ENCODE data around the gene MRPL19. TPM values are rescaled to one million over a fixed set of nuclear protein-coding genes. Genes with fewer than 3 reads are reported as not detected.
"Not testable (repeated sequence)": the region's sequence is repeated elsewhere in the genome, so short reads cannot be mapped to it uniquely, and the experiment has no call there.

Gene MRPL19
- total RNA-seq, 1 experiment from 2014 or later = 50.2 TPM

- H3K4me1 ChIP-seq (ENCODE audit: control insufficient read depth, insufficient read depth, low read length) = no peaks in the 10 kb centered on the region
- DNase-seq (ENCODE audit: low read depth, low spot score) (no peak), ATAC-seq (no peak)
- intact Hi-C loops (cut with micrococcal nuclease; ENCODE audit: unreplicated experiment) = no loop called here
- in situ Hi-C loops (cut with HindIII; ENCODE audit: low pct_unique_long_range_greater_than_20kb, low sequenced_read_pairs) = no loop called here
- no peak overlapping the region for H3K27ac ChIP-seq (ENCODE audit: low read length)
- CTCF ChIA-PET = no interaction called here
- no TSS peak for BruUV-seq (replicated peaks)
- H3K9me3 ChIP-seq (ENCODE audit: control insufficient read depth, insufficient read depth, low read depth, low read length) = no peaks in the 10 kb centered on the region
- POLR2A ChIA-PET = no interaction called here
- TF ChIP-seq POLR2AphosphoS5 (IDR thresholded peaks at IDR 0.05; ENCODE audit: low read depth, low read length) = no peak
- no peak for TF ChIP-seq SIN3A (IDR thresholded peaks at IDR 0.05; ENCODE audit: borderline replicate concordance, insufficient read depth, low read depth, low read length)
- no peak for TF ChIP-seq CTCF (IDR thresholded peaks at IDR 0.05)
- TF ChIP-seq TCF7L2 (IDR thresholded peaks at IDR 0.05; ENCODE audit: low read depth, low read length) = no peak
- TF ChIP-seq REST (IDR thresholded peaks at IDR 0.05; ENCODE audit: insufficient read depth in 1 of 2, low read depth in 2 of 2, low read length in 1 of 2) = no peak
- H3K27me3 ChIP-seq (ENCODE audit: control insufficient read depth, insufficient read depth, low read length) = no peaks in the 10 kb centered on the region
- H3K36me3 ChIP-seq (ENCODE audit: control insufficient read depth, insufficient read depth, low read length) = no peaks in the 10 kb centered on the region
- no peak overlapping the region for H3K4me3 ChIP-seq (ENCODE audit: low read depth in 2 of 2, low read length in 2 of 2)
These were observed 33.8 kb downstream of the MRPL19 start for GRCh38 chr2:75680402-75680801.

GRCh38 chr2:75683430-75683829 lies 36.8 kb downstream of the MRPL19 start:
- ATAC-seq; POLR2A ChIA-PET; H3K4me3 ChIP-seq (ENCODE audit: low read depth in 2 of 2, low read length in 2 of 2); H3K27me3 ChIP-seq (ENCODE audit: control insufficient read depth, insufficient read depth, low read length); H3K9me3 ChIP-seq (ENCODE audit: control insufficient read depth, insufficient read depth, low read depth, low read length); H3K36me3 ChIP-seq (ENCODE audit: control insufficient read depth, insufficient read depth, low read length); DNase-seq (ENCODE audit: low read depth, low spot score); CTCF ChIA-PET; BruUV-seq (replicated peaks); H3K27ac ChIP-seq (ENCODE audit: low read length); H3K4me1 ChIP-seq (ENCODE audit: control insufficient read depth, insufficient read depth, low read length); intact Hi-C loops (cut with micrococcal nuclease; ENCODE audit: unreplicated experiment); in situ Hi-C loops (cut with HindIII; ENCODE audit: low pct_unique_long_range_greater_than_20kb, low sequenced_read_pairs): not testable (repeated sequence)

- Histone ChIP-seq H3K36me3 (ENCODE audit: control insufficient read depth, insufficient read depth, low read length) (peaks cover 25% of the 10 kb centered on the region), H3K4me3 (ENCODE audit: low read depth in 2 of 2, low read length in 2 of 2) (no peak overlapping the region), H3K9me3 (ENCODE audit: control insufficient read depth, insufficient read depth, low read depth, low read length) (no peaks in the 10 kb centered on the region), H3K27ac (ENCODE audit: low read length) (no peak overlapping the region), H3K27me3 (ENCODE audit: control insufficient read depth, insufficient read depth, low read length) (no peaks in the 10 kb centered on the region), H3K4me1 (ENCODE audit: control insufficient read depth, insufficient read depth, low read length) (no peaks in the 10 kb centered on the region)
- TF ChIP-seq REST (IDR thresholded peaks at IDR 0.05; ENCODE audit: insufficient read depth in 1 of 2, low read depth in 2 of 2, low read length in 1 of 2) (no peak), TCF7L2 (IDR thresholded peaks at IDR 0.05; ENCODE audit: low read depth, low read length) (no peak), CTCF (IDR thresholded peaks at IDR 0.05) (no peak), SIN3A (IDR thresholded peaks at IDR 0.05; ENCODE audit: borderline replicate concordance, insufficient read depth, low read depth, low read length) (no peak)
- in situ Hi-C loops (cut with HindIII; ENCODE audit: low pct_unique_long_range_greater_than_20kb, low sequenced_read_pairs) (no loop called here), intact Hi-C loops (cut with micrococcal nuclease; ENCODE audit: unreplicated experiment) (no loop called here)
- CTCF ChIA-PET = no interaction called here
- ATAC-seq (no peak), DNase-seq (ENCODE audit: low read depth, low spot score) (no peak)
- BruUV-seq (replicated peaks) = no TSS peak
- POLR2A ChIA-PET = no interaction called here
These were observed 41.6 kb downstream of the MRPL19 start for GRCh38 chr2:75688196-75688595.
